GM18858 (cell line): ENCODE measurements around the gene HIF1A.

Experiments used
- ATAC-seq: cut with Tn5 transposase; IDR thresholded peaks from one replicate; pipeline ENCODE4 v1.9.1; 2021; ENCODE audit not compliant: unreplicated experiment

The HIF1A gene

DNA sequence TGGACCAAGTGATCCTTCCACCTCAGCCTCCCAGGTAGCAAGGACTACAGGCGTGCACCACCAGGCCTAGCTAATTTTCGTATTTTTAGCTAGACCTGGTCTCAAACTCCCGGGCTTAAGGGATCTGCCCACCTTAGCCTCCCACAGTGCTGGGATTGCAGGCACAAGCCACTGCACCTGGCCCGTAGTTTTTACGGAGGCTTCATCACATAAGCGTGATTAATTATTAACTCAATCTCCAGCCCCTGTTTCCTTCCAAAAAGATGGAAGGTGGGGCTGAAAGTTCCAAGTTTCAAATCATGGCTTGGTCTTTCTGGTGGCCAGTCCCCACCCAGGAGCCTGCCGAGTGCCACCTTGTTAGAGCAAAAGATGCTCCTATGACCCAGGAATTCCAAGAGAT is 22.5 kb upstream of the HIF1A start:
- ATAC-seq, result no peak

GRCh38 chr14:61673305-61673704 is 22.0 kb upstream of the HIF1A start:
- no peak for ATAC-seq

DNA sequence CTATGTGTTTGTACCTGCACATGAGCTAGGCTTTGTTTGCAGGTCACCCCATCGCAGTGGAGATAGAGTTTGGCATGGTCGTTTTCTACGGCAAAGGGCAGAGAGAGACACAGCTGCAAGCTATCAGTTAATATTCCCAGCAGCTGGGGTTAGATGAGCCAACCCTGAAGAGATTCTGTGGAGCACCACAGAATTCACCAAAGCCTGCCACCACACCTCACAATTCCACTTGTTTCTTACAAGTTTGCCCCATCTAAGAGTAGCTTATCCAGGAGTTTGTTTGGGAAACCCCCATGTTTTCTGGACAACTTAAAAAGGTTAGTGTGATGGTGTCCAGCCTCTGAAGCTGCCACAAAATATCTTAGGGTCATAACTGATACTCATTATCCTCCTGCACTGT is 20.0 kb upstream of the HIF1A start:
- ATAC-seq, result no peak

- no peak for ATAC-seq
Measured at GRCh38 chr14:61677479-61677878, 17.8 kb upstream of the HIF1A start.

GRCh38 chr14:61678975-61679374 is 16.3 kb upstream of the HIF1A start:
- no peak for ATAC-seq

DNA sequence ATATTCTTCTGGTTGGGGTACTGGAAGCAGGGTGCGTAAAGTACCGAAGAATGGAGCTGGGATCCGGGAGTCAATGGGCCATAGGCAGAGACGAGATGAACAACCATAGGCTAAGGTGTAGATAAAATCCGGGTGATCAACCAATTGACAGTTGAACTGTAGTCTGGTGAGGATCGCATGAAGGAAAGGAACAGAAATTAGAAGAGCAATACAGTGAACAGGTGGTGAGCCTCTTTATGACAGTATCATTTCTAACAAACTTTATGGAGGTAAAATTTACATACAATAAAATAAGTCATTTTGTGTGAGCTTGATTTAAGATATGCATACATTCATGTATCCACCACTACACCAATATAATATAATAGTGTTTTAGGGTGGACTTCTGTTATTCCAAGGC is 13.9 kb upstream of the HIF1A start:
- no peak for ATAC-seq

GRCh38 chr14:61683108-61683507 is 12.2 kb upstream of the HIF1A start:
- ATAC-seq, result no peak

GRCh38 chr14:61690039-61690438 is 5.3 kb upstream of the HIF1A start:
- ATAC-seq, result no peak

- ATAC-seq, result no peak
Measured at GRCh38 chr14:61690982-61691381, 4.3 kb upstream of the HIF1A start.

DNA sequence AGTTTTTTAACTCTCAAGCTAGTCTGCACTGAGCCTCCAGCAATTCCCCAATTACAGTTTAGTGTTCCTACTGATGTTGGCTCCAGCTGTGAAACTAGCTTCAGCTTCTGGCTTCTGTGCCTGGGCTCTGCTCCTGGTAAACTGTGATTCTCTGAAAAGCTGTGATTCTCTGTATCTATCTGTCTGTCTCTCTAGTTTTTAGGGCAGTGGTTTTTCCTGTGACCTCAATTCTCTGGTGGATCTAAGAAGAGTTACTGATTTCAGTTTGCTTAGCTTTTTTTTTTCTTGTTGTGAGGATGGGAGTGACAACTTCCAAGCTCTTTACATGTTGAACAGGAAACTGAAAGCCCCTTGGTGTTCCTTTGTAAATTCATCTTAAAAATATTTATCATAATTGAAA is 3.8 kb upstream of the HIF1A start:
- no peak for ATAC-seq

- ATAC-seq, result no peak
Measured at GRCh38 chr14:61694039-61694438, 1.3 kb upstream of the HIF1A start.

GRCh38 chr14:61695695-61696527 is 598 bp downstream of the HIF1A start:
- no peak for ATAC-seq

GRCh38 chr14:61696753-61697318 is 1.5 kb downstream of the HIF1A start:
- no peak for ATAC-seq

DNA sequence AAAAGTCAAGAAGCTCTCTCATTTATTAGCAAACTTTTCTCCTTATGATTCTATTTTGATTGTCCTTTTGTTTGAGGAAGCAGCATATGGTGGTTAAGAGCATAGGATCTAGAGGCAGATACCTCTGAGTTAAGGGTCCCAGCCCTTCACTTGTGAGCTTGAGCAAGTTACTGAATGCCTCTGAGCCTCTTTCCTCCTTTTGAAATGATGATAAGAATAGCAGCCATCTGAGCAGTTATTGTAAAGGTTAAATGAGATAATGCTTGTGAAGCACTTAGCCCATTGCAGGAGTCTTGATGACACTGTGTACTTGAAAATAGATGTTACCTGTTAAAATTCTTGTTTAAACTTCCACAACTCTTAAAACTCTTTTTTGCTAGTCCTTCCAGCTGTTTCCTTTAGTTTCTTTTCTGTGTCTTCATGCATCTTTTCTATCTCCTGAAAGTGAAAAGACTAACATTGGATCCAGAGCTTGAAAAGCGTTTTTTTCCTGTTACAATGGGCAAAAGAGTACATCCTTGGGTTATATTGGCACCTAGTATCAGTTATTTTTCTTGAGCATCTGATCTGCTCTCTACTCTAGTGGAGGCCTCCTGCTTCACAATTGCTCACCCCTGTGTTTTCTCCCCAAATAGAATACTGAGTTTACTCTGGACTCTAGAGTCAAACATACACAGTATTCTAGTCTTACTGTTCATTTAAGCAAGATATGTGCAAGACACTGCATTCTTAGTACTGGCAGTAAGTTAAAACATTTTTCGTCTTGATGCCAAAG is 3.1 kb downstream of the HIF1A start:
- ATAC-seq, result no peak

DNA sequence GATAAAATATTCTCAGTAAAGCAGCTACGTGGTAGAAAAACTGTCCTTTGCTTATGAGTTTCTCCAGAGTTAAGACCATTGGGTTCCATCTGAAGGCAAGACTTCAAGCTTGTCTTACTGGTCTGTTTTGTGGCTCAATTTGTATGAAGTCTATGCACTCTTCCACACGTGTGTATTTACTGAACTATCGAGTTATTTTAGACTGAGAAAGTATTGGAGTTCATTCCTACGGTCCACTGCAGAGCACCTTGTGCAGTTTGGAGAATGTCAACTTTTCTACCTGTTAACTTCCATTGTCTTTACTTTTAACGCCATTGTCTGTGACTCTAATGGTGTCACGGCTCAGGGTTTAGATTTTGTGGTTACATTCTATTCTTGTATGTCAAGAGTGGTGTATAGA is 3.7 kb downstream of the HIF1A start:
- no peak for ATAC-seq

DNA sequence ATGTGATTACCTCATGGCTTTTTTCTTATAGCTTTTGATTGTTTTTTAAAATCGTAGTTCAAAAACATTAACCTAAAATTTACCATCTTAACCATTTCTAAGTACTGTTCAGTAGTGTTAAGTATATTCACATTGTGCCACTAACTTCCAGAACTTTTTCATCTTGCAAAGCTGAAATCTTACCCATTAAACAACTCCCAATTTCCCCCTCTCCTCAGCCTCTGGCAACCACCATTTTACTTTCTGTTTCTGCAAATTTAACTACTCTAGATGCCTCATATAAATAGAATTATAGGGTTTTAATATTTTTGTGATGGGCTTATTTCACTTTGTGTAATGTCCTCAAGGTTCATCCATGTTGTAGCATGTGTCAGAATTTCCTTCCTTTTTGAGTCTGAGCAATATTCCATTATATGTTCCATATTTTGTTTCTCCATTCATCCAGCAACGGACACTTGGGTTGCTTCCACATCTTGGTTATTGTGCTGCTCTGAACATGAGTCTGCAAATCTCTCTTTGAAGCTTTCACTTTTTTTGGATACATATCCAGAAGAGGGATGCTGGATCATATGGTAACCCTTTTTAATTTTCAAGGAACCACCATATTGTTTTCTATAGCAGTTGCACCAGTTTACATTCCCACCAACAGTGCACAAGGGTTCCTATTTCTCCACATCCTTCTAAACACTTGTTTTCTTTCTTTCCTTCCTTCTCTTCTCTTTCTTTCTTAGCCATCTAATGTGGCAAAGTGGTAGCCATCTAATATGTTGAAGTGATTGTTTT is 5.0 kb downstream of the HIF1A start:
- no peak for ATAC-seq

DNA sequence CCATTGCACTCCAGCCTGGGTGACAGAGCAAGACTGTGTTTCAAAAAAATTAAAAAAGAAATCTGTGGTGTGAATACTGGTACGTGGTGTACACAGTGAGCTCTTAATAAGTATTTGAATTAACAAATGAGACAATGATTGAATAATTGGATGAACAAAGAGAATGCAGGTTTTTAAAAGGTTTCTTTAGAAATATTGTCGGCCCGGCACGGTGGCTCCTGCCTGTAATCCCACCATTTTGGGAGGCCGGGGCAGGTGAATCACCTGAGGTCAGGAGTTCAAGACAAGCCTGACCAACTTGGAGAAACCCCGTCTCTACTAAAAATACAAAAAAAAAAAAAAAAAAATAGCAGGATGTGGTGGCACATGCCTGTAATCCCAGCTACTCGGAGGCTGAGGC is 6.6 kb downstream of the HIF1A start:
- ATAC-seq, result no peak

DNA sequence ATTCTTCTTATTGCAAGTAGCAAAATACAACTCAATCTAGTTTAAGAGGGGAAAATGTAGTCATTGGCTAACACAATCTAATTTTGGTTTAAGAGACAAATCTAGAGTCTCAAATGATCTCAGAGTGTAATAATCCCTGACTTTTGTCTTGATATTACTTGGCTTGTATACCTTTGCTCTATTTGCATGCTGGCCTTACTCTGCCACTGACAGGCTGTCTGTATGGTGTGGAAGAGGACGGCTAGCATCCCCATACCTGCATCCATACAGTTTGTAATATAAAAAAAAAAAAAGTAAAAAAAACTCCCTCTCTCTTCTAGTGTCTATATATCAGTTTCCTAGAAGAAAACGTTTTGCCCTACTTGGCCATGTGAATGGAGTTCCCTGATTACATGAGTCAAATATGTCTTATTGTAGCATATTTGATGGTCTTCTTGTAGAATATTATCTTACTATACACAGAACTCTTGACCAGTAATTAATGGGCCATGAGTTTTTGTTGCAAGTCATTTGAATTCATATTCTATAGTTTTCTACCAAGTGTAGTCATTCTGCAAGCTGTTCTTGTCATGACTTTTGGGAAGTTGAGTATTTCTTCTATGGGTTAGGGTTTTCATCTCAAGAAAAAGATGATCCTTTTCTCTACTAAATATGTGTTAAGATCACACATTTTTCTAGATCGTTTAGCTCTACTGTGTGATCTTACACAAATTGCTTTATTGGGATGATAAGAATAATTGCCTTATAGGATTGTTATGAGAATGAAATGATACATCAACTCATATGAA is 8.2 kb downstream of the HIF1A start:
- ATAC-seq, result peak; percentile 28

DNA sequence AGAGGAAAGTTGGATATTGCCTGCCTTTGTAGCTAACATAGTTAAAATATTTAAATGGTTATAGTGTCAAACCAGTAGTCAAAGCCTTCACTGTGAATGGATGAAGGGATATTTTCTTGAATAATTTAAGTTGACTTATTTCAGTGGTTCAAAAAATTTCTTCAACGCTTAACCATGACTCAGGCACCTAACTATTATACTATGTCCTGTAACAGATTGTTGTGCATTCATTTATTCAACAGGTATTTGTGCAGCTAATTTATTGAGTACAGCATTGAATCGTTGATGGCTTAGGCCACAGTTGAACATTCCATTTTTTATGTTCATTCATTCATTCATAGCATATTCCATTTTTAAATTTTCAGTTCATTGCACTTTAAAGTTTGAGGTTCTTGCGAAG is 9.2 kb downstream of the HIF1A start:
- ATAC-seq, result no peak

GRCh38 chr14:61705017-61705416 is 9.7 kb downstream of the HIF1A start:
- ATAC-seq, result no peak
